ENCODE measurements around the gene FAM72D. TPM values are rescaled to one million over a fixed set of nuclear protein-coding genes. Genes with fewer than 3 reads are reported as not detected.
"Not testable (repeated sequence)": the region's sequence is repeated elsewhere in the genome, so short reads cannot be mapped to it uniquely, and the experiment has no call there.

FAM72D gene
- total RNA-seq, 1 donor from 2014 or later: 0.61 TPM

DNA sequence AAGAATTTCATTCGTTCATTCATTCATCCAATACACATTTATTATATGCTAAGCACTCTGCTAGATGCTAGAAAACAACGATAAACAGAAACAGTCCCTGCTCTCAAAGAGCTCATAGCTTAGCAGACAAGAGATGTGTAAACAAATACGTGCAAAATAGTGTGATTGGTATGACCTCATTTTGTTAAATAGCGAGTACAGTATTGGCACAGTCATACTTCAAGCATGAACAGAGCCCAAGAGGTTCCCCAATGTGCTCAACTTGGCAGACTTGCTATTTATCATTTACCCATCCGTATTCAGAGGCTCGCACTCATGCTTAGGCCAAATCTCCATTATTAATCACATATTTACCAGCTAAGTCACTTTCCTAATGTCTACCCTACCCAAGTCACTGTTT is 24.2 kb upstream of the FAM72D start:
- not testable (repeated sequence) for H3K9me3 Mint-ChIP-seq (ENCODE audit: unreplicated experiment); H3K36me3 Mint-ChIP-seq (ENCODE audit: unreplicated experiment); H3K4me1 Mint-ChIP-seq (ENCODE audit: low read depth, unreplicated experiment); H3K27ac Mint-ChIP-seq (ENCODE audit: unreplicated experiment); H3K4me3 Mint-ChIP-seq (ENCODE audit: unreplicated experiment); H3K27me3 Mint-ChIP-seq (ENCODE audit: unreplicated experiment); DNase-seq

DNA sequence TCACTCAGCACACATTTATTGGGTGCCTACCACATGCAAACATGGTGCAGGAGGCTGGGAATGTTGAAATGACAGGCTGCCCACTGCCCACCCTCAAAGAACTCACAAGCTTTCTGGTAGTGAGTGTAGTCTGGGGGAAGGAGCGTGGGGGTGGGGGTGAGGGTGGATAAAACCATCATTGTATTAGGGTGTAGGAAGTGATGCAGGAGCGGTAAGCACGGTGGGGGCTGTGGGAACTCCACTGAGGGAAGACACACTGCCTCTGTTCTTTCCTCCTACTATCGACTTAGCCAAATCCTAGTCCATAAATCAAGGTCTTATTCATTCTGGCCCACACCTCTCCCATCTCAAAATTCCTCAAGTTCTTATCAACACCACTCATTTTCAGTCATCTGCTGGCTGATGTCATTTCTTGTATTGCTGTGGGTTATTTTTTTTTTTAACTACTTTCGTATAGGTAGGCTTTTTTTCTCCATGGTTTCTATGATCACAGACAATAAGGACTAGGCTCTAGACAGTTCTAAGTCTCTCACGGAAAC is 21.7 kb upstream of the FAM72D start:
- H3K4me1 Mint-ChIP-seq (ENCODE audit: low read depth, unreplicated experiment); H3K27ac Mint-ChIP-seq (ENCODE audit: unreplicated experiment); H3K36me3 Mint-ChIP-seq (ENCODE audit: unreplicated experiment); DNase-seq; H3K27me3 Mint-ChIP-seq (ENCODE audit: unreplicated experiment); H3K9me3 Mint-ChIP-seq (ENCODE audit: unreplicated experiment); H3K4me3 Mint-ChIP-seq (ENCODE audit: unreplicated experiment): not testable (repeated sequence)

GRCh38 chr1:145076877-145077276 is 18.9 kb upstream of the FAM72D start:
- H3K36me3 Mint-ChIP-seq (ENCODE audit: unreplicated experiment); H3K4me3 Mint-ChIP-seq (ENCODE audit: unreplicated experiment); H3K27ac Mint-ChIP-seq (ENCODE audit: unreplicated experiment); DNase-seq; H3K9me3 Mint-ChIP-seq (ENCODE audit: unreplicated experiment); H3K27me3 Mint-ChIP-seq (ENCODE audit: unreplicated experiment); H3K4me1 Mint-ChIP-seq (ENCODE audit: low read depth, unreplicated experiment): not testable (repeated sequence)

DNA sequence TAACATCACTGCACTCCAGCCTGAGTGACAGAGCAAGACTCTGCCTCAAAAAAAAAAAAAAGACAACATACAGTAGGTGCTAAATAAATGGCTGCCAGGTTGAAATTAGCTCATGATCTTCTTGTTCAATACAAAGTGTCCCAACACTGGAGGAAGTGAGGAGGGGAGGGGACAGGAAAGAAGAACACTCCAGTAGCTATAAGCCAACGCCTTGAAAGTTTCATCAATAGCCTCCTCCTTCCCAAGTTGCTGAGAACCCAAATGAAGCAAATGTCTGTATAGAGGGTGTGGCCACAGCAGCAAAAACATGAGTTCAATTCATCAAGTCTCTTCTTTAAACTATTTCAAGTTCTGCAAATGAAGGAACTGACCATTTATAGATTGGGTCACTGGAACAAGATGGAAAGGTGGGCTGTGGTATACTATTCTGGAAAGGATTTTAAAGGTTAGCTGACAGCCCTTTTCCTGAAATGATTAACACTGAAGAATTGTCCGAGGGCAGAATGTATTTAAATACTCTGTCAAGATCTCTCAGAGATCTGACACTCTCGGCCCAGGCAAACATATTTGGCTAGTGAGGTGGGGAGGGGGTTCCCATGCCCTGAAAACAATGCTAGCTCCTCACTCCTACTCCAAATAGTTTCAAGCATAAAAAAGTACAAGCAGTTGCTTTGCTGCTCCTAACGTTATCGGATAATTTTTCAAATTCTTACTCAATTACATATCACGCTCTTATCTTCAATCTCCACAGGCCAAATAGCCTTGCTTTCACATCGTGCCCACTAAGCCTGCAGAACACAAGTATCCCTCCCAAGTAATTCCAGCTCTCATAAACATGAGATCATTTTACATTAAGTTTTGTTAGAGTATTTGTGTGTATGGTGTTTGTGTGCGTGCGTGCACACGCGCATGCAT is 17.6 kb upstream of the FAM72D start:
- not testable (repeated sequence) for H3K4me1 Mint-ChIP-seq (ENCODE audit: low read depth, unreplicated experiment)

DNA sequence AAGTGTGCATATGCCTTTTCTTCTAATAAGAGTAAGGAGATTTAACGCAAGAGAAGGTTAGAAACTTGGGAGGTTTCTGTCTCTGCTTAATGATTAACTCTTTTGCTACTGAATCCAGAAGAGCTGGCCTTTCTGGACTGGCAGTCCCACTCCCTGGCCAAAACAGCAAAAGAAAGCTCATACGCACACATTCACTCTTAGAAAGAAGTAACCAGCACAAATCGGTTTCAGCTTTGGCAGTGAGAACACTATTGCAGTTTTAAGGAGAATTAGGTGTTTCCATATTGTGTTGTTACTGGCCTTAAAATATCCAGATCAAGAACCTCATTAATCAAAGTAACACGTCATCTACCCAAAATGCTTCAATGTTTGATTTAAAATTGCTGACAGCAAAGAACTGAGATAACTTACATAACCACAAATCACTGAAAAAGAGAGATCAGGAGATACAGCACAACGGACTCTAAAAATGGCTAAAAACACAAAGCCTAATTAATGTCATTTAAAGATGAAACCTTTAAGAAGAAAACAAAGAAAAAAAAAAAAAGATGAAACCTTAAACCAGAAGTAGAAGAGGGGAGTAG is 16.9 kb upstream of the FAM72D start:
- H3K27me3 Mint-ChIP-seq (ENCODE audit: unreplicated experiment); H3K4me3 Mint-ChIP-seq (ENCODE audit: unreplicated experiment); H3K27ac Mint-ChIP-seq (ENCODE audit: unreplicated experiment); DNase-seq; H3K4me1 Mint-ChIP-seq (ENCODE audit: low read depth, unreplicated experiment); H3K9me3 Mint-ChIP-seq (ENCODE audit: unreplicated experiment); H3K36me3 Mint-ChIP-seq (ENCODE audit: unreplicated experiment): not testable (repeated sequence)

More for the DNA sequence above, 17.6 kb upstream of the FAM72D start:
- H3K27me3 Mint-ChIP-seq (ENCODE audit: unreplicated experiment); H3K36me3 Mint-ChIP-seq (ENCODE audit: unreplicated experiment); H3K27ac Mint-ChIP-seq (ENCODE audit: unreplicated experiment); H3K4me3 Mint-ChIP-seq (ENCODE audit: unreplicated experiment); H3K9me3 Mint-ChIP-seq (ENCODE audit: unreplicated experiment); DNase-seq: not testable (repeated sequence)

- not testable (repeated sequence) for H3K27me3 Mint-ChIP-seq (ENCODE audit: unreplicated experiment); H3K4me1 Mint-ChIP-seq (ENCODE audit: low read depth, unreplicated experiment); DNase-seq; H3K27ac Mint-ChIP-seq (ENCODE audit: unreplicated experiment); H3K4me3 Mint-ChIP-seq (ENCODE audit: unreplicated experiment); H3K36me3 Mint-ChIP-seq (ENCODE audit: unreplicated experiment); H3K9me3 Mint-ChIP-seq (ENCODE audit: unreplicated experiment)
These were observed 16.0 kb upstream of the FAM72D start for GRCh38 chr1:145079737-145080136.

DNA sequence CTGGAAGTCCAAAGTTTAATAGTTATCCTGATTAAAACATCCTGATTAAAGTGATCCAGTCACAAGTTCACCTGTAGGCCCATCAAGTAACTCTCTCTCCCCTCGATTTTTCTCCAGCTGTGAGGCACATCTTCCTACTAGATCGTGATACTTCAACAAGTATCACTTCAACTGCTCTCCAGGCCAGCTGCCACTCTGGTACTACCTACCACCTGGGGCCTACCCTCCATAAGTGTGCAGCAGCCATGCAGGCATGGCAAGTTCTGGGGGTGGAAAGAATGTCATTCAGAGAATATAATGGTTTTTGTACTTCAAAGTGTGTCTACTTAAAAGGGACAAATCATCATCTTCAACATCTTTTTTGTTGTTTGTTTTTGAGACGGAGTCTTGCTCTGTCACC is 15.6 kb upstream of the FAM72D start:
- not testable (repeated sequence) for DNase-seq; H3K27ac Mint-ChIP-seq (ENCODE audit: unreplicated experiment); H3K27me3 Mint-ChIP-seq (ENCODE audit: unreplicated experiment); H3K36me3 Mint-ChIP-seq (ENCODE audit: unreplicated experiment); H3K4me1 Mint-ChIP-seq (ENCODE audit: low read depth, unreplicated experiment); H3K4me3 Mint-ChIP-seq (ENCODE audit: unreplicated experiment); H3K9me3 Mint-ChIP-seq (ENCODE audit: unreplicated experiment)

- not testable (repeated sequence) for DNase-seq; H3K36me3 Mint-ChIP-seq (ENCODE audit: unreplicated experiment); H3K4me1 Mint-ChIP-seq (ENCODE audit: low read depth, unreplicated experiment); H3K27me3 Mint-ChIP-seq (ENCODE audit: unreplicated experiment); H3K27ac Mint-ChIP-seq (ENCODE audit: unreplicated experiment); H3K9me3 Mint-ChIP-seq (ENCODE audit: unreplicated experiment); H3K4me3 Mint-ChIP-seq (ENCODE audit: unreplicated experiment)
These were observed 13.1 kb upstream of the FAM72D start for GRCh38 chr1:145082483-145083255.

GRCh38 chr1:145093517-145094149 is 2.1 kb upstream of the FAM72D start:
- DNase-seq: peak; percentile 34
- not testable (repeated sequence) for H3K9me3 Mint-ChIP-seq (ENCODE audit: unreplicated experiment); H3K27me3 Mint-ChIP-seq (ENCODE audit: unreplicated experiment); H3K27ac Mint-ChIP-seq (ENCODE audit: unreplicated experiment); H3K4me1 Mint-ChIP-seq (ENCODE audit: low read depth, unreplicated experiment); H3K36me3 Mint-ChIP-seq (ENCODE audit: unreplicated experiment)
- peak overlapping the region; percentile 87 for H3K4me3 Mint-ChIP-seq (ENCODE audit: unreplicated experiment)

GRCh38 chr1:145094655-145095211 is 1.0 kb upstream of the FAM72D start:
- not testable (repeated sequence) for H3K4me3 Mint-ChIP-seq (ENCODE audit: unreplicated experiment); H3K9me3 Mint-ChIP-seq (ENCODE audit: unreplicated experiment)
- DNase-seq: peak; percentile 21

DNA sequence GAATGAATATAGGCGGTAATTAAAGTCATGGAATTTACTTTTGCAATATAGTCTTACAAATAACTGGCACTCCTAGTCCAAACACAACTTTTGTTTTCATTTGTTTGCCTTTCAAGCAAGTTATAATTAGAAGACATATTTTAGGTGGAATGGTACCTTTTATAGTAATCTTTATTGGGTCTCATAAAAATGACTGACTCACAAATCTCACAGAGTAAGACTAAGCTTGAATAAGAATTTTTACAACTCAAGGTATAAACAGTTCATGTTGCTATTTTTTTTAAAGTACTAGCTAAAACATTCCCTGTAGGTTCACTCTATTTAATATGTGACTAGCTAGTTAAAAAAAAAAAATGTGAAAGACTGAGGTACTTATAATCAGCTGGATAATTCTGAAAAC is 6.0 kb downstream of the FAM72D start:
- H3K4me3 Mint-ChIP-seq (ENCODE audit: unreplicated experiment); H3K27ac Mint-ChIP-seq (ENCODE audit: unreplicated experiment); H3K9me3 Mint-ChIP-seq (ENCODE audit: unreplicated experiment); H3K27me3 Mint-ChIP-seq (ENCODE audit: unreplicated experiment); DNase-seq; H3K36me3 Mint-ChIP-seq (ENCODE audit: unreplicated experiment); H3K4me1 Mint-ChIP-seq (ENCODE audit: low read depth, unreplicated experiment): not testable (repeated sequence)

More at GRCh38 chr1:145094655-145095211, 1.0 kb upstream of the FAM72D start:
- not testable (repeated sequence) for H3K27me3 Mint-ChIP-seq (ENCODE audit: unreplicated experiment); H3K36me3 Mint-ChIP-seq (ENCODE audit: unreplicated experiment); H3K27ac Mint-ChIP-seq (ENCODE audit: unreplicated experiment); H3K4me1 Mint-ChIP-seq (ENCODE audit: low read depth, unreplicated experiment)
